BE2C (cell line): ENCODE results near the gene NEGR1.

Source experiments
- DNase-seq: peaks from one replicate; pipeline ENCODE4 v3.0.0-alpha.2; 2020
- H3K27me3 ChIP-seq: fragments of 250-450 bp; sonication (Bioruptor Pico); 2 replicates; pipeline ENCODE4 v1.5.1; 2020; ENCODE audit warnings: mild to moderate bottlenecking
- H3K36me3 ChIP-seq: fragments of 250-450 bp; sonication (Bioruptor Pico); 2 replicates; pipeline ENCODE4 v1.5.1; 2020; ENCODE audit warnings: mild to moderate bottlenecking
- H3K4me1 ChIP-seq: fragments of 250-450 bp; sonication (Bioruptor Pico); 2 replicates; pipeline ENCODE4 v1.5.1; 2020
- H3K4me3 ChIP-seq: 2 replicates; pipeline ENCODE4 v1.5.1; 2011; ENCODE audit warnings: low read depth, low read length
- H3K9me3 ChIP-seq: fragments of 250-450 bp; sonication (Bioruptor Pico); 2 replicates; pipeline ENCODE4 v1.5.1; 2020
- TF ChIP-seq, protein P1 (sequence below): IDR thresholded peaks from 2 replicates; pipeline ENCODE4 v1.5.1; 2012; ENCODE audit warnings: mild to moderate bottlenecking, low read depth, low read length

Gene NEGR1

DNA sequence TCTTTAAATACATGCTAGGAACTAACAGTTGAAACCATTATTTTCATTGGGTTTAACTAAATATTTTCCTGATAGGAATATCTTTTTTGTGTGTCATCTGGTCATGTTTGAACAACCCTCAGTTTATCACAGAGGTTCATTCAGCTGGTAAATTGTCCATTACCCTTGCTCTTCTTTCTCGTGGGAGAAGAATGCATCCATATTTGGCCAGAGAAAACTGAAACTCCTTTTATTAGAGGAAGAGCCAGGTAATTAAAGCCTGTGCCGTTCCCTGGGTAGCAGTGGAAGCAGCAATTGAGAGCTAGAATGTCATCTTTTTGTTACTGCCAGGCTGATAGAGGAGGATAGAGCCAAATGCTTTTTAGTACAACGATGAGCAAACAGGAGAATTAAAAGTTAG, 614.3 kb downstream of the NEGR1 start:
- Histone ChIP-seq H3K27me3 (no peaks in the 10 kb centered on the region), H3K36me3 (no peaks in the 10 kb centered on the region), H3K4me3 (no peak overlapping the region), H3K4me1 (no peaks in the 10 kb centered on the region), H3K9me3 (no peaks in the 10 kb centered on the region)
- TF ChIP-seq, protein P1, sequence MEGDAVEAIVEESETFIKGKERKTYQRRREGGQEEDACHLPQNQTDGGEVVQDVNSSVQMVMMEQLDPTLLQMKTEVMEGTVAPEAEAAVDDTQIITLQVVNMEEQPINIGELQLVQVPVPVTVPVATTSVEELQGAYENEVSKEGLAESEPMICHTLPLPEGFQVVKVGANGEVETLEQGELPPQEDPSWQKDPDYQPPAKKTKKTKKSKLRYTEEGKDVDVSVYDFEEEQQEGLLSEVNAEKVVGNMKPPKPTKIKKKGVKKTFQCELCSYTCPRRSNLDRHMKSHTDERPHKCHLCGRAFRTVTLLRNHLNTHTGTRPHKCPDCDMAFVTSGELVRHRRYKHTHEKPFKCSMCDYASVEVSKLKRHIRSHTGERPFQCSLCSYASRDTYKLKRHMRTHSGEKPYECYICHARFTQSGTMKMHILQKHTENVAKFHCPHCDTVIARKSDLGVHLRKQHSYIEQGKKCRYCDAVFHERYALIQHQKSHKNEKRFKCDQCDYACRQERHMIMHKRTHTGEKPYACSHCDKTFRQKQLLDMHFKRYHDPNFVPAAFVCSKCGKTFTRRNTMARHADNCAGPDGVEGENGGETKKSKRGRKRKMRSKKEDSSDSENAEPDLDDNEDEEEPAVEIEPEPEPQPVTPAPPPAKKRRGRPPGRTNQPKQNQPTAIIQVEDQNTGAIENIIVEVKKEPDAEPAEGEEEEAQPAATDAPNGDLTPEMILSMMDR = no peak
- DNase-seq = no peak

DNA sequence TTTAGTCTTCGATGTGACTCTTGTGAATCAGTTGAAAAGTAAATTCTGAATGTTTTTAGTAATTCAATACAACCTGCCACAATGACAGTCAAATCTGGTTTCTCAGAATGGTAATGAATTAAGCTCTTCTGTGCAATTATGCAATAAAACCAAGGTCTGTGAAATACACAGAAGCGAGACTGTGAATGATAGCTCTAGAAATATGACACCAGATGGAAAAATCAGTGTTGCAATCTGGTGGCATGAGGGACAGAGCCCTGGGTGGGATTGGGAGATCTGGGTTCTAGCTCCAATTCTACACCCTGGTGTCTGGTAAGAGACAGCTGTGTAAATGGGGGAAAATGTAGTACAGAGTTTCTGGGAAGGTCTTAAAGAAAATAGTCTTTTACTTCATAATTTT, 615.1 kb downstream of the NEGR1 start:
- H3K27me3 ChIP-seq = no peaks in the 10 kb centered on the region
- no peak overlapping the region for H3K4me3 ChIP-seq
- TF ChIP-seq, protein P1 = no peak
- H3K9me3 ChIP-seq = no peaks in the 10 kb centered on the region
- DNase-seq = no peak
- no peaks in the 10 kb centered on the region for H3K4me1 ChIP-seq
- H3K36me3 ChIP-seq = no peaks in the 10 kb centered on the region

- H3K4me1 ChIP-seq = no peaks in the 10 kb centered on the region
- H3K9me3 ChIP-seq = no peaks in the 10 kb centered on the region
- TF ChIP-seq, protein P1 = no peak
- no peak overlapping the region for H3K4me3 ChIP-seq
- DNase-seq = no peak
- no peaks in the 10 kb centered on the region for H3K27me3 ChIP-seq
- H3K36me3 ChIP-seq = no peaks in the 10 kb centered on the region
These were observed 615.7 kb downstream of the NEGR1 start for GRCh38 chr1:71666609-71667008.

DNA sequence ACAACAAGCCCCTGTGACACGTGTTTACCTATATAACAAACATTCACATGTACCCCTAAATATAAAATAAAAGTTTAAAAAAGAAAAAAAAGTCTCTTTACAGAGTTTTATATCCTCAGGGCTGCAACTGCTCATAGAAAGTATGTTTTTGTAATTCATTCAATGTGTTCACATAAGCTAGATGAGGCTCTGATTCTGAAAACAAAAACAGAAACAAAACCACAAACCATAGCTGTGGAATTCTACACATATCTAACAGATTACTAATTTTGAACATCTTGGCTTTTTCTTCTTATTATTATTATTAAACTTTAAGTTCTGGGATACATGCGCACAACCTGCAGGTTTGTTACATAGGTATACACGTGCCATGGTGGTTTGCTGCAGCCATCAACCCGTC, 621.9 kb downstream of the NEGR1 start:
- Histone ChIP-seq H3K36me3 (no peaks in the 10 kb centered on the region), H3K4me3 (no peak overlapping the region), H3K9me3 (no peaks in the 10 kb centered on the region), H3K27me3 (no peaks in the 10 kb centered on the region), H3K4me1 (no peaks in the 10 kb centered on the region)
- DNase-seq = no peak
- TF ChIP-seq, protein P1 = no peak

DNA sequence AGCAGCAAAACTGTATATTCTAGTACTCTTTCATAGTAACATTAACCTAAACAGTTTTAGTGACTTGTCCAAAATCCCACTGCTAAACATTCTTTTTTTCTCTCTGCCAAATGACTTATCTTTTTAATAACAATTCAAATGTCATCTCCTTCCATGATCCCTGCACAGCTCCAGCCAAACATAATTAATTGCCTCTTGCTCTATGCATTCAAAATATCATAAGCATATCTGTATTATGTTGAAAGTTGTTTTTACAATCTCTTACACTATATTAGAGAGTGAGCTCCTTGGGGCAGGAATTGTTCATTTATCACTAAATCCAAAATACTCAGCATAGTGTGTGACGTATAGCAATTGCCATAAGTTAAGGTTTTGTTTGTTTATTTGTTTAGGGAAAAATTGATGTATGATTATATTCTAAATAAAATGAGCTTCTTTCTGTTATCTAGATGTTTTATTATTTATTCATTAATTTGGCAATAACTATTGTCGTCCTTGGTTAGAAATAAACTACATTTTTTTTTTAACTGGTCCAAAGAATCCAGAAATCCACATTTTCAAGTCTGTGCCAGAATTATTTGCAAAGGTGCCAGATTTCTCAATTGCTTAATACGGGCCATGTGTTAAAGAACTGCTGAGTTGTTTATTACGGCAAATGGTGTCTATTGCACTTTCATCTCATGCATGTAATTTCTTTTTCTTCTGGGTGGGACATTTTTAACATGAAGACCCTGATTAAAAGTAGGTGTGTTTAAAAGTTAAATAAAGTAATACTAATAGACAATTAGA, 624.3 kb downstream of the NEGR1 start:
- no peak for DNase-seq
- H3K9me3 ChIP-seq = no peaks in the 10 kb centered on the region
- TF ChIP-seq, protein P1 = no peak
- no peaks in the 10 kb centered on the region for H3K27me3 ChIP-seq
- H3K4me1 ChIP-seq = no peaks in the 10 kb centered on the region
- no peaks in the 10 kb centered on the region for H3K36me3 ChIP-seq
- H3K4me3 ChIP-seq = no peak overlapping the region

GRCh38 chr1:71656902-71657301, 625.4 kb downstream of the NEGR1 start:
- DNase-seq = no peak
- H3K4me3 ChIP-seq = no peak overlapping the region
- no peaks in the 10 kb centered on the region for H3K27me3 ChIP-seq
- no peaks in the 10 kb centered on the region for H3K9me3 ChIP-seq
- TF ChIP-seq, protein P1 = no peak
- H3K4me1 ChIP-seq = no peaks in the 10 kb centered on the region
- H3K36me3 ChIP-seq = no peaks in the 10 kb centered on the region
